Tibial artery (tissue), 4 donors: Measurements from ENCODE around the gene GLI1.

ENCODE experiments used
- DNase-seq, 2 donors: peaks; one replicate each; pipeline ENCODE4 v3.0.0-alpha.2; 2019
- H3K27ac ChIP-seq, 2 donors: fragments of 200-600 bp; sonication (generic) in 1 of 2; 1 replicate in 1 of 2; 2 replicates in 1 of 2; pipeline ENCODE4 v1.5.1; 2018 to 2019; ENCODE audit warnings: mild to moderate bottlenecking in 1 of 2
- H3K27me3 ChIP-seq, 2 donors: fragments of 200-600 bp; sonication (generic) in 1 of 2; one replicate each; pipeline versions ENCODE4 v1.5.1 to v1.6.0; 2016 to 2019
- H3K36me3 ChIP-seq, 3 donors: fragments of 200-600 bp; sonication (generic) in 2 of 3; one replicate each; pipeline ENCODE4 v1.5.1; 2016 to 2019; ENCODE audit warnings: mild to moderate bottlenecking in 2 of 3
- H3K4me1 ChIP-seq, 4 donors: fragments of 200-600 bp; sonication (generic) in 2 of 4; 1 replicate in 3 of 4; 2 replicates in 1 of 4; pipeline ENCODE4 v1.5.1; 2016 to 2019
- H3K4me3 ChIP-seq, 2 donors: fragments of 200-600 bp; sonication (generic) in 1 of 2; 1 replicate in 1 of 2; 2 replicates in 1 of 2; pipeline ENCODE4 v1.5.1; 2018 to 2019; ENCODE audit warnings: mild to moderate bottlenecking in 2 of 2
- H3K9me3 ChIP-seq, 3 donors: fragments of 200-600 bp; sonication (generic) in 1 of 3; one replicate each; pipeline ENCODE4 v1.5.1; 2016 to 2019
- intact Hi-C: fragments of 100-400 bp; cut with DNase I; formaldehyde crosslinking; loops from one replicate; pipeline ENCODE4 v1.15.0; 2023; ENCODE audit warnings: low total_unique reads
- TF ChIP-seq, protein P1 (sequence below), 2 experiments: fragments of 200-600 bp in 1 of 2; fragments of 450-650 bp in 1 of 2; IDR thresholded peaks; one replicate each; pipeline ENCODE4 v1.5.1; 2017 to 2019; ENCODE audit warnings: antibody characterized with exemption in 2 of 2, mild to moderate bottlenecking in 1 of 2, moderate library complexity in 1 of 2

GLI1 gene

DNA sequence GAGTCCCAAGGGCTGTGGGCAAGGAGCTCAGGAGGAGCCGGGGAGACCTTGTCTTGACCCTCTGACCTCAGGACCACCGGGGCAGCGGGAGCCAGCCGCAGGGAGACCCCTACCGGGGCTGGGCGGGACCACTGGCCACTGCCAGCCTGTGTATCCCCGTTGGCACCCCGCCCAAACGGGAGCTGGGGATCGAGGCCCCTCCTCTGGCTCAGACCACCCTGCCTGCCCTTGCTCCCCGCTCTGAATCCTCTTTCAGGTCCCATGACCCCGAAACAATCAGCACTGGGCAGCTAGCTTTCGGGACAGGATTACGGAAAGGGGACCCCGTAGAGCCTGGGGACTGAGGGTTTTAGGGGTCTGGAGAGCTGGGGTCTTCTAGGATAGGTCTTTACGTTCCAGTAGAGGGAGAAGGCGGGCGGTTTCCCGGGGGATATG, 1.3 kb downstream of the GLI1 start:
- Histone ChIP-seq H3K36me3 (no peaks in the 10 kb centered on the region), H3K4me1 (peaks cover 0 to 28% (median 22%) of the 10 kb centered on the region in 4 donors), H3K9me3 (no peaks in the 10 kb centered on the region), H3K27ac (peak overlapping the region; percentile 70 to 72), H3K4me3 (peak overlapping the region; percentile 58 to 71), H3K27me3 (no peaks in the 10 kb centered on the region)
- DNase-seq, result no peak
- intact Hi-C loops, result no loop called here
- TF ChIP-seq, protein P1, sequence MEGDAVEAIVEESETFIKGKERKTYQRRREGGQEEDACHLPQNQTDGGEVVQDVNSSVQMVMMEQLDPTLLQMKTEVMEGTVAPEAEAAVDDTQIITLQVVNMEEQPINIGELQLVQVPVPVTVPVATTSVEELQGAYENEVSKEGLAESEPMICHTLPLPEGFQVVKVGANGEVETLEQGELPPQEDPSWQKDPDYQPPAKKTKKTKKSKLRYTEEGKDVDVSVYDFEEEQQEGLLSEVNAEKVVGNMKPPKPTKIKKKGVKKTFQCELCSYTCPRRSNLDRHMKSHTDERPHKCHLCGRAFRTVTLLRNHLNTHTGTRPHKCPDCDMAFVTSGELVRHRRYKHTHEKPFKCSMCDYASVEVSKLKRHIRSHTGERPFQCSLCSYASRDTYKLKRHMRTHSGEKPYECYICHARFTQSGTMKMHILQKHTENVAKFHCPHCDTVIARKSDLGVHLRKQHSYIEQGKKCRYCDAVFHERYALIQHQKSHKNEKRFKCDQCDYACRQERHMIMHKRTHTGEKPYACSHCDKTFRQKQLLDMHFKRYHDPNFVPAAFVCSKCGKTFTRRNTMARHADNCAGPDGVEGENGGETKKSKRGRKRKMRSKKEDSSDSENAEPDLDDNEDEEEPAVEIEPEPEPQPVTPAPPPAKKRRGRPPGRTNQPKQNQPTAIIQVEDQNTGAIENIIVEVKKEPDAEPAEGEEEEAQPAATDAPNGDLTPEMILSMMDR (IDR thresholded peaks at IDR 0.05), result no peak

DNA sequence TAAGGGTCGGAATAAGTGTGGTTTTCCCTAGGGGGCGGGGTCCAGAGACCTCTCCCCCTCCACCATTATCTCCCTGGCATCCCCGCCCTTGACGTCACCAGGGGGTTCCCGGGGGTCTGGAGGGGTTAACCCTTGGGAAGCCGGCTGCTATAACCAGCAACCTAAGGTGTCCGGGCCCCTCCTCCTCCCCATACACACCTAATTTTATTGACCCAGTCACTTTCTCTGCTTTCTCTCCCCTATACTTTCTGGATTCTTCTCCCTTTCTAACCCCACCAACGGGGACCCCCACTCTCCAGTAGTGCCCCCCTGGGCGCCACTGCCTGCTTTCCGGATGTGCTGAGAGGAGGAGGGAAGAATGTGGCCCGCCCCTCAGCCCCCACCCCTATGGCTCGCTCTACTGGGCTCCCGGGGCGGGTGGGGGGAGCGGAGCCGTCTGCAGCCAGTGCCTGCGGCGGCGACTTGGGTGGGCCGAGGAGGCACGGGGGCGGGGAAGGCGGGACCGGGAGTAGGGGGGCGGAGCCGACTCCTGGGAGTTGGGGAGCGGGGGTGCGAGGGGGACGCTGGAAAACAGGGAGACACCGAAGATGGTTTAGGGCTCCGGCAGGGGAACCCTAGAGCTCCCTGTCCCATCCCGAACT, 1.8 kb downstream of the GLI1 start:
- DNase-seq, result peak; percentile 70 to 87

DNA sequence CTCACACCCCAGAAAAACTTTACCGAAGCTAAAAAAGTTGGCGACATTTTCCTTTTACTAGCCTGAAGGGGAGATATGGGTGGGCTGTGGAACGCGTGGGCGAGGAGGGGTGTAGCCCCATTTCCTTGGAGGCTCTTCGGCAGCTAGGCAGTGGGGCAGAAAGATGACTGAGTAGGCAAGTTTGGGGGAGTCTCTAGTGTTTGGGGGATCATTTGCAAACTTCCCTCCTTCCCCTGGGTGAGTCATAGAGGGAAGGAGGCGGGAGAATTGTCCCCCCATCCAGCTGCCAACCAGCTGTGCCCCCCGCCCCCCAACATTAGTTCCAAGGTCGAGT, 2.3 kb downstream of the GLI1 start:
- Histone ChIP-seq H3K27ac (peak overlapping the region; percentile 70 to 72), H3K4me3 (peak overlapping the region; percentile 58 to 71), H3K9me3 (no peaks in the 10 kb centered on the region), H3K4me1 (peaks cover 0 to 27% (median 19%) of the 10 kb centered on the region in 4 donors), H3K27me3 (no peaks in the 10 kb centered on the region), H3K36me3 (no peaks in the 10 kb centered on the region)
- TF ChIP-seq, protein P1 (IDR thresholded peaks at IDR 0.05), result no peak
- no peak for DNase-seq
- intact Hi-C loops, result loop anchor here (1.0 kb wide), 1 partner anchor 26 kb away; the partner anchor contains the start of gene MARS1

More for the DNA sequence above, 1.8 kb downstream of the GLI1 start:
- Histone ChIP-seq H3K27ac (peak overlapping the region; percentile 70 to 72), H3K27me3 (no peaks in the 10 kb centered on the region), H3K4me3 (peak overlapping the region; percentile 58 to 71), H3K9me3 (no peaks in the 10 kb centered on the region), H3K4me1 (peaks cover 0 to 27% (median 20%) of the 10 kb centered on the region in 4 donors), H3K36me3 (no peaks in the 10 kb centered on the region)
- TF ChIP-seq, protein P1 (IDR thresholded peaks at IDR 0.05), result no peak
- intact Hi-C loops, result no loop called here

DNA sequence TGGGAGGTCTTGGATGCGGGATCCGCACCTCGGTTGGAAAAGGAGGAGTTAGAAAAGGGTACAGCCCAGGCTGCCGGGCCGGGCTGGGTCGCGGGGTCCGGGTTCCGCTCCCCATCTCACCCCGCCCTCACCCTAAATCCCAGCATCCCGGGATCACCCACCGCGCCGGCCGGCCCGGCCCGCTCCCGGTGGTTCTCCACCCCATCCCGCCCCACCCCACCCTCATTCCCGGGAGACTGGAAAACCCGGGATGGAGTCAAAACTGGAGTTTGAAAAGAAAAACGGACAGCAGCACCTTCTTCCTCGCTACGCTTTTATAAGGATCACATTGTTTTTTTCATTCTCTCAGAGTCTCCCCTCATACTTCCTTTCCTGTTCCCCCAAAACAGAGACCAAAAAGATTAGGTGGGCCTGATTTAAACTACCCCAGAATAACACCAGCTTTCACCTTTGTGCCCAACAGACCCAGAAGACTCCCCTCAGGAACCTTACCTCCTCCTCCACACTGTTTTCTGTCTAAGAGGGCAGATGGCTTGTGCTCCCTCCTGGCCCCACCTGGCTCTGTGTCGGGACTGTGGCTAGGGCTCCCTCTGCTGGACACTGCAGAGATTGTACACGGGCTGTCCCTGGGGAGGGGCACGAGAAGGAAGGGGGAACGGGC, 2.8 kb downstream of the GLI1 start:
- TF ChIP-seq, protein P1 (IDR thresholded peaks at IDR 0.05), result peak; percentile 93 to 95
- Histone ChIP-seq H3K4me3 (peak overlapping the region; percentile 58 to 71), H3K9me3 (no peaks in the 10 kb centered on the region), H3K4me1 (peaks cover 0 to 27% (median 19%) of the 10 kb centered on the region in 4 donors), H3K27me3 (no peaks in the 10 kb centered on the region), H3K36me3 (no peaks in the 10 kb centered on the region), H3K27ac (peak overlapping the region; percentile 70 to 72)
- intact Hi-C loops, result loop anchor here (1.0 kb wide), 1 partner anchor 26 kb away; the partner anchor contains the start of gene MARS1
- DNase-seq, result peak; percentile 84 to 93

DNA sequence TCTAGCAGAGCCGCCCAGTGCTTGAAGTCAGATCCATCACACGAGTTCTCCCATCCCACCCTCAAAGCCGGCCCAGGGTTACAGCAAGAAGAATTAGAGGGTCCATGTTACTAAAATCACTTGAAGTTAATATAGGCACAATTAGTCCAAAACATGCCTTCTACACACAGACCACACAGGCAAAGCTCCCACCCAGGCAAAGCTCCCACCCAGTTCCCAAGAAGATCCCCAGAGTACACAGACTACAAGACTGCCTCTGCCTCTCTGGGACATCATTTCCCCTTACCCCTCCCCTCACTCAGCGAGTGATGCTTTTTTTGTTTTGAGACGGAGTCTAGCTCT, 3.3 kb downstream of the GLI1 start:
- intact Hi-C loops, result loop anchor here (1.0 kb wide), 1 partner anchor 25 kb away; the partner anchor contains the start of gene MARS1
- no peak for DNase-seq
- Histone ChIP-seq H3K27me3 (peaks cover 0 to 2% of the 10 kb centered on the region in 2 donors), H3K36me3 (no peaks in the 10 kb centered on the region), H3K9me3 (no peaks in the 10 kb centered on the region), H3K27ac (no peak overlapping the region), H3K4me3 (peak overlapping the region in 1 of 2 donors; percentile 71), H3K4me1 (peaks cover 0 to 27% (median 19%) of the 10 kb centered on the region in 4 donors)
- TF ChIP-seq, protein P1 (IDR thresholded peaks at IDR 0.05), result no peak
